T-cell (primary cell): ENCODE measurements around the gene GDAP1L1. TPM values are rescaled to one million over a fixed set of nuclear protein-coding genes. Genes with fewer than 3 reads are reported as not detected.

Experiments used
- ATAC-seq, 4 experiments: fragments of 200-7000 bp in 3 of 4; fragments of 150-1000 bp in 1 of 4; cut with Tn5 transposase; replicated peaks in 1 of 4; 1 replicate in 3 of 4; 2 replicates in 1 of 4; pipeline ENCODE4 v1.10.0; 2021; ENCODE audit warnings: moderate library complexity in 3 of 4, mild to moderate bottlenecking in 2 of 4, moderate number of reproducible peaks in 1 of 4
- CTCF ChIA-PET, 2 donors: fragments of 300-600 bp; sonication (Branson Sonifier 250); formaldehyde crosslinking; loops; one replicate each; lab custom pipeline; 2022; ENCODE audit warnings: antibody characterized with exemption in 2 of 2; lab: Charles Lee
- POLR2A ChIA-PET, 2 donors: fragments of 300-600 bp; sonication (Branson Sonifier 250); formaldehyde crosslinking; loops; one replicate each; lab custom pipeline; 2022; ENCODE audit warnings: antibody characterized with exemption in 2 of 2; lab: Charles Lee
- DNase-seq, 35 experiments: peaks; one replicate each; pipeline versions ENCODE4 v3.0.0 to v3.0.0-alpha.2; 2013 to 2023
- H3K27ac ChIP-seq: one replicate; pipeline ENCODE4 v1.5.1; 2013; ENCODE audit warnings: low read length
- H3K27me3 ChIP-seq, 2 experiments: replicated peaks in 1 of 2; 1 replicate in 1 of 2; 2 replicates in 1 of 2; pipeline versions ENCODE4 v1.6.1 to v1.7.0; 2013; ENCODE audit warnings: low read length in 1 of 2, mixed read lengths in 1 of 2; ENCODE audit not compliant: control insufficient read depth in 2 of 2, insufficient read depth in 2 of 2; ENCODE audit errors: extremely low read depth in 1 of 2
- H3K36me3 ChIP-seq, 2 donors: 1 replicate in 1 of 2; 2 replicates in 1 of 2; pipeline versions ENCODE4 v1.6.1 to v1.7.0; 2013; ENCODE audit warnings: low read length in 1 of 2; ENCODE audit not compliant: control insufficient read depth in 2 of 2, insufficient read depth in 1 of 2; ENCODE audit errors: extremely low read depth in 1 of 2
- H3K4me1 ChIP-seq, 2 experiments: 1 replicate in 1 of 2; 2 replicates in 1 of 2; pipeline versions ENCODE4 v1.6.1 to v1.7.0; 2013; ENCODE audit warnings: low read length in 2 of 2, mixed read lengths in 1 of 2; ENCODE audit not compliant: insufficient read depth in 2 of 2, control insufficient read depth in 1 of 2; ENCODE audit errors: extremely low read depth in 1 of 2
- H3K4me3 ChIP-seq, 2 donors: 1 replicate in 1 of 2; 2 replicates in 1 of 2; pipeline versions ENCODE4 v1.5.1 to v1.7.0; 2013; ENCODE audit warnings: mild to moderate bottlenecking in 2 of 2, low read length in 1 of 2, moderate library complexity in 1 of 2; ENCODE audit not compliant: control insufficient read depth in 1 of 2; ENCODE audit errors: extremely low read depth in 1 of 2
- H3K9me3 ChIP-seq: 2 replicates; pipeline ENCODE4 v1.7.0; 2013
- H3K27ac Mint-ChIP-seq, 2 donors: one replicate each; pipeline ENCODE4 v1.8.0; 2020 to 2021; ENCODE audit warnings: mild to moderate bottlenecking in 2 of 2, mixed read lengths in 2 of 2
- H3K27me3 Mint-ChIP-seq, 2 donors: one replicate each; pipeline ENCODE4 v1.8.0; 2021 to 2022; ENCODE audit warnings: mixed read lengths in 2 of 2
- H3K36me3 Mint-ChIP-seq: one replicate; pipeline ENCODE4 v1.8.0; 2021; ENCODE audit warnings: mixed read lengths
- H3K4me1 Mint-ChIP-seq, 3 donors: one replicate each; pipeline ENCODE4 v1.8.0; 2020 to 2022; ENCODE audit warnings: mixed read lengths in 3 of 3, mild to moderate bottlenecking in 1 of 3
- H3K4me3 Mint-ChIP-seq, 3 donors: one replicate each; pipeline ENCODE4 v1.8.0; 2020 to 2022; ENCODE audit warnings: mild to moderate bottlenecking in 3 of 3, mixed read lengths in 3 of 3, moderate library complexity in 3 of 3
- H3K9me3 Mint-ChIP-seq, 3 donors: one replicate each; pipeline ENCODE4 v1.8.0; 2020 to 2022; ENCODE audit warnings: mixed read lengths in 3 of 3
- WGBS: methylation state at CpG from one replicate; pipeline ENCODE4 v1.1.5; 2013; ENCODE audit warnings: missing lambda C conversion rate; ENCODE audit not compliant: insufficient coverage; 5-methylcytosine and 5-hydroxymethylcytosine counted together
- total RNA-seq, 35 experiments: library from RNA in 6 of 35; stranded (reverse) in 6 of 35; fragments of 120-200 nt in 1 of 35; gene quantifications; one replicate each; pipeline versions ENCODE4 v1.2.1 to v1.2.4 and lab custom pipeline; 2013 to 2026

GDAP1L1 gene
- total RNA-seq, 5 donors from 2014 or later (not counting 1 experiment from before 2014, with no cell fraction given): not detected

- Mint-ChIP-seq H3K4me1 (peaks cover 0 to 8% (median 0%) of the 10 kb centered on the region in 3 donors), H3K27me3 (no peaks in the 10 kb centered on the region), H3K9me3 (no peaks in the 10 kb centered on the region), H3K4me3 (no peak overlapping the region), H3K36me3 (peaks cover 12% of the 10 kb centered on the region), H3K27ac (no peak overlapping the region)
- ChIA-PET POLR2A (no interaction called here), CTCF (interaction anchor here (1.1 to 1.6 kb wide), 2 partner anchors 54 to 56 kb away, joined by 3 to 4 read pairs; no protein-coding TSS in a partner anchor)
- Histone ChIP-seq H3K27me3 (no peaks in the 10 kb centered on the region), H3K9me3 (no peaks in the 10 kb centered on the region), H3K36me3 (no peaks in the 10 kb centered on the region), H3K27ac (no peak overlapping the region), H3K4me1 (no peaks in the 10 kb centered on the region), H3K4me3 (no peak overlapping the region)
- DNase-seq: peak in 7 of 35 experiments; percentile 3 to 35 (median 7)
- WGBS: 77% methylated on average over 9 of the region's 14 CpGs
- ATAC-seq: no peak
Observed at GRCh38 chr20:44271915-44272663, 25.0 kb downstream of the GDAP1L1 start.

DNA sequence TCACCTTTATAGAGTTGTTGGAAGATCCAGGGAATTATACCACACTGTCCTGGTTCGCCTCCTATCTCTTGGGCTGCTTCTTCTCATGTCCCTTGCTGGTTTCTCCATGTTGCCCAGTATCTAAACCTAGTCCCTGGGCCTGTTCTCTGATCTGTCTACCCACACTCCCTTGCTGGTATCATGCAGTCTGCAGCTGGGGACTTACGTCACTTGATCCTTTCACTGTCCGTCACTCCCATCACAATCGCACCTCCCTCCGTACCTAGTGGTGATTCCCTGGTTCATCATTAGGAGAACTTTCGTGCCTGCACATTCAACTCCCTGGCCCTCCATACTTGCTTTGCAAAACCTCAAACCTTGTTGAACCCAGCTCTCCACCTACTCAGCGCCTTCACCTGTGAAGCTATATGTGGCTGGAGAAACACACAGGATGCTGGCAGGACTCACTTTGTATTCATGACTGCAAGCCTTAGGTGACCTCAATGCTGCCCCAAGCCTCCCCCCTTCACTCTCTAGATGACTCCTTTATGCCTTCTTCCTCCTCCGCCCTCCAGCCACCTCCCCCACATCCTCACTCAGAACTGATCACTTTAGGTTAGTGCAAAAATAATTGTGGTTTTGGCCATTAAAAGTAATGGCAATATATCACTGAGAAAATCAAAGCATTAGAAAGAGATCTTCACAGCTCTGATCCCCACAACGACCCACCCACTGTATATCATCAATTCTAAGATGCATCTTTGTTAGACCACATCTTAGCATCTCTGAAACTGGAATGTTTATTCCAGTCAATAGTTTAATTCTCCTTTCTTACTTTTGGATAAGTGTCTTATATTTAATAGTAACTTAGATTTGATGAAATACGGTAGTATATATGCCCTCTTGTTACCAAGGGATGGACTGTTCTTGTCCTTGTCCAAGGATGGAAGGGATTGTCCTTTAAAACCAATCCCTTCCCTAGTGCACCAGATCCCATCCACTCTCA lies 26.4 kb downstream of the GDAP1L1 start:
- Histone ChIP-seq H3K36me3 (no peaks in the 10 kb centered on the region), H3K4me1 (no peaks in the 10 kb centered on the region), H3K27ac (no peak overlapping the region), H3K9me3 (no peaks in the 10 kb centered on the region), H3K4me3 (no peak overlapping the region), H3K27me3 (no peaks in the 10 kb centered on the region)
- Mint-ChIP-seq H3K36me3 (peaks cover 15% of the 10 kb centered on the region), H3K4me1 (peaks cover 0 to 8% (median 0%) of the 10 kb centered on the region in 3 donors), H3K27me3 (no peaks in the 10 kb centered on the region), H3K4me3 (no peak overlapping the region), H3K27ac (no peak overlapping the region), H3K9me3 (no peaks in the 10 kb centered on the region)
- ATAC-seq: no peak
- 82% methylated on average over 7 of the region's 10 CpGs for WGBS
- ChIA-PET POLR2A (no interaction called here), CTCF (interaction anchor here in 1 of 2 donors (0.6 to 1.6 kb wide), 2 partner anchors 8 to 58 kb away, joined by 3 to 4 read pairs; no protein-coding TSS in a partner anchor)
- no peak for DNase-seq

DNA sequence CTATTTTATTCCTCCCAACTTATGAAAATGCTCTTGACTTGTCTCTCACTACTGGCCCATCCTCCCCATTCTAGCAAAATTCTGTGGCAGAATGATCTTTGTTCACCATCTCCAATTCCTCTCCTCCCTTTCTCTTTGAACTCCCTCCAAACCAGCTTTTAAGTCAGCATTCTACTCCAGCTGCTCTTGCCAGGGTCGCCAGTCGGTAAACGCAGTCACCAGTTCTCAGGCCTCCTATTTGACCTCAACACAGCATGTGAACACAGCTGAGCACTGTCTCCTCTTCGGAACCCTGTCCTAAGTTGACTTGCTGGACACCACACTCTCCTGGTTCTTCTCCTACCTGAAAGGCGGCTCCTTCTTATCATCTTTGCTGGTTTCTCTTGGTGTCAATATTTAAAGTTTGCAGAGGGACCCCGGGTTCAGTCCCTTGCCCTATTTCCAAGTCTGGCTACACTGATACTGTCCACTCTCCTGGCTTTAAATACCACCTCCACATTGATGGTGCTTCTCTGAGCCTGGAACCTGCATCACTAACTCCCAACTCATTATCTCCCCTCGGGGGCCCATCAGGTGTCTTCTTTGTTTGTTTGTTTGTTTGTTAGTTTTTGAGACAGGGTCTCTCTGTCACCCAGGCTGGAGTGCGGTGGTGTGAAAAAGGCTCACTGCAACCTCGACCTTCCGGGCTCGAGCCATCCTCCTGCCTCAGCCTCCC lies 27.4 kb downstream of the GDAP1L1 start:
- CTCF ChIA-PET: no interaction called here
- Mint-ChIP-seq H3K36me3 (peaks cover 10% of the 10 kb centered on the region), H3K4me1 (peaks cover 0 to 8% (median 0%) of the 10 kb centered on the region in 3 donors), H3K27me3 (no peaks in the 10 kb centered on the region), H3K9me3 (no peaks in the 10 kb centered on the region), H3K27ac (no peak overlapping the region), H3K4me3 (no peak overlapping the region)
- DNase-seq: no peak
- POLR2A ChIA-PET: no interaction called here
- ATAC-seq: no peak
- no peaks in the 10 kb centered on the region for H3K9me3 ChIP-seq
- no peak overlapping the region for H3K27ac ChIP-seq
- H3K4me1 ChIP-seq: no peaks in the 10 kb centered on the region
- H3K36me3 ChIP-seq: no peaks in the 10 kb centered on the region
- H3K4me3 ChIP-seq: no peak overlapping the region
- 85% methylated on average over 8 of the region's 11 CpGs for WGBS
- no peaks in the 10 kb centered on the region for H3K27me3 ChIP-seq

DNA sequence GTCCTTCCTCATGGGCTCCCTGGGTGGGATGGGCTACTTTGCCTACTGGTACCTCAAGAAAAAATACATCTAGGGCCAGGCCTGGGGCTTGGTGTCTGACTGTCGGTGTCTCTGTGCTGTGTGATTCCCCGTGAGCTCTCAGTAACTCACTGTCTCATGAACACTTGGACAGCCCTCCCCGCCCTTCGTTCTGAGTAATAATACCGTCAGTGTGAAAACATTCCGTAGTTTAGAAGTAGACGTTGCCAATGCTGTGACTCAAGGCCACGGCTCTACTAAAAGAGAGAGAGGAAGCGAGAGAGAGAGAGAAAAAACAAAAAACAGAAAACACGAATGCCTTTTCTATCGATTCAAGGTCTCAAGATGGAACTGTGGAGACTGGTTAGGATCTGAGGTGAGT lies 32.1 kb downstream of the GDAP1L1 start:
- POLR2A ChIA-PET: no interaction called here
- peaks cover 0 to 8% (median 0%) of the 10 kb centered on the region in 3 donors for H3K4me1 Mint-ChIP-seq
- 91% methylated on average over 7 of the region's 11 CpGs for WGBS

GRCh38 chr20:44280387-44280786 lies 33.3 kb downstream of the GDAP1L1 start:
- no peak overlapping the region for H3K27ac Mint-ChIP-seq
- CTCF ChIA-PET: no interaction called here
- no peak for ATAC-seq
- Histone ChIP-seq H3K27me3 (no peaks in the 10 kb centered on the region), H3K27ac (no peak overlapping the region), H3K4me1 (no peaks in the 10 kb centered on the region), H3K9me3 (no peaks in the 10 kb centered on the region), H3K4me3 (no peak overlapping the region), H3K36me3 (no peaks in the 10 kb centered on the region)
- no peak overlapping the region for H3K4me3 Mint-ChIP-seq
- no peak for DNase-seq
- peaks cover 0 to 8% (median 0%) of the 10 kb centered on the region in 3 donors for H3K4me1 Mint-ChIP-seq
- no peaks in the 10 kb centered on the region for H3K9me3 Mint-ChIP-seq
- POLR2A ChIA-PET: no interaction called here
- no CpG with 5 or more reads among the region's 2 CpGs for WGBS
- H3K36me3 Mint-ChIP-seq: peaks cover 5% of the 10 kb centered on the region
- no peaks in the 10 kb centered on the region for H3K27me3 Mint-ChIP-seq

More for the DNA sequence above, 32.1 kb downstream of the GDAP1L1 start:
- Mint-ChIP-seq H3K4me3 (no peak overlapping the region), H3K36me3 (peaks cover 5% of the 10 kb centered on the region), H3K27ac (no peak overlapping the region), H3K9me3 (no peaks in the 10 kb centered on the region), H3K27me3 (no peaks in the 10 kb centered on the region)
- H3K9me3 ChIP-seq: no peaks in the 10 kb centered on the region
- no peak for DNase-seq
- no peaks in the 10 kb centered on the region for H3K36me3 ChIP-seq
- H3K4me1 ChIP-seq: no peaks in the 10 kb centered on the region
- H3K27me3 ChIP-seq: no peaks in the 10 kb centered on the region
- CTCF ChIA-PET: no interaction called here
- no peak overlapping the region for H3K4me3 ChIP-seq
- ATAC-seq: no peak
- no peak overlapping the region for H3K27ac ChIP-seq

- ChIA-PET POLR2A (no interaction called here), CTCF (interaction anchor here (0.6 to 1.5 kb wide), 2 partner anchors 30 to 65 kb away, joined by 3 read pairs; no protein-coding TSS in a partner anchor)
- Histone ChIP-seq H3K4me3 (no peak overlapping the region), H3K9me3 (no peaks in the 10 kb centered on the region), H3K36me3 (no peaks in the 10 kb centered on the region), H3K4me1 (no peaks in the 10 kb centered on the region), H3K27me3 (no peaks in the 10 kb centered on the region), H3K27ac (no peak overlapping the region)
- Mint-ChIP-seq H3K27ac (no peak overlapping the region), H3K27me3 (no peaks in the 10 kb centered on the region), H3K36me3 (peaks cover 5% of the 10 kb centered on the region), H3K4me1 (no peaks in the 10 kb centered on the region), H3K4me3 (no peak overlapping the region), H3K9me3 (no peaks in the 10 kb centered on the region)
- 100% methylated on average over 1 of the region's 3 CpGs for WGBS
- DNase-seq (no peak), ATAC-seq (no peak)
Observed at GRCh38 chr20:44282192-44282591, 35.1 kb downstream of the GDAP1L1 start.
